ENCODE results near the gene NLRX1.
"Not testable (repeated sequence)": the region's sequence is repeated elsewhere in the genome, so short reads cannot be mapped to it uniquely, and the experiment has no call there.

- not testable (repeated sequence) for TF ChIP-seq CTCF, EZH2phosphoT487, EZH2 (IDR thresholded peaks at IDR 0.05)
Measured at GRCh38 chr11:119184399-119184798, 15.9 kb downstream of the NLRX1 start.
